H1 (cell line): Measurements from ENCODE around the gene LPP. TPM values are rescaled to one million over a fixed set of nuclear protein-coding genes. Genes with fewer than 3 reads are reported as not detected.

Experiments
- CTCF ChIA-PET: fragments of 300-600 bp; sonication (Branson Sonifier 250); formaldehyde crosslinking; loops from one replicate; lab custom pipeline; 2021; ENCODE audit not compliant: partially characterized antibody; lab: Charles Lee
- POLR2A ChIA-PET: fragments of 300-600 bp; sonication (Branson Sonifier 250); formaldehyde crosslinking; loops from one replicate; lab custom pipeline; 2021; ENCODE audit warnings: inconsistent platforms; ENCODE audit not compliant: partially characterized antibody; lab: Charles Lee
- DNase-seq, 2 experiments: peaks; one replicate each; pipeline versions ENCODE4 v3.0.0 to v3.0.0-alpha.2; 2010 to 2022; ENCODE audit warnings: low spot score in 2 of 2, low read depth in 1 of 2, mixed read lengths in 1 of 2
- FAIRE-seq: peaks from 2 replicates; lab custom pipeline; 2011; peaks lifted over from hg19 to GRCh38; lab: Jason Lieb, UNC
- H2AFZ ChIP-seq: 2 replicates; pipeline ENCODE4 v1.8.1; 2012; ENCODE audit warnings: low read length, inconsistent platforms
- H2AK5ac ChIP-seq: 2 replicates; pipeline ENCODE4 v1.6.1; 2013; ENCODE audit warnings: low read depth, low read length
- H2BK120ac ChIP-seq: replicated peaks from 2 replicates; pipeline ENCODE3; 2013; ENCODE audit warnings: low read depth, low read length, inconsistent platforms
- H2BK12ac ChIP-seq: 2 replicates; pipeline ENCODE4 v1.6.1; 2013; ENCODE audit warnings: low read depth, low read length
- H2BK15ac ChIP-seq: 2 replicates; pipeline ENCODE4 v1.6.1; 2013; ENCODE audit warnings: low read length
- H2BK20ac ChIP-seq: 2 replicates; pipeline ENCODE4 v1.6.1; 2013; ENCODE audit warnings: low read length
- H2BK5ac ChIP-seq: 2 replicates; pipeline ENCODE4 v1.6.1; 2013; ENCODE audit warnings: low read depth, low read length
- H3K14ac ChIP-seq: 2 replicates; pipeline ENCODE4 v1.6.1; 2013; ENCODE audit warnings: inconsistent platforms; ENCODE audit not compliant: insufficient read length
- H3K18ac ChIP-seq: 2 replicates; pipeline ENCODE4 v1.6.1; 2013; ENCODE audit warnings: low read length; ENCODE audit errors: extremely low read depth
- H3K23ac ChIP-seq: 2 replicates; pipeline ENCODE4 v1.6.1; 2013; ENCODE audit warnings: inconsistent platforms; ENCODE audit not compliant: insufficient read length
- H3K23me2 ChIP-seq: 2 replicates; pipeline ENCODE4 v1.6.1; 2013; ENCODE audit warnings: low read depth, low read length
- H3K27ac ChIP-seq: 2 replicates; pipeline ENCODE4 v1.6.1; 2011; ENCODE audit warnings: low read depth, low read length, inconsistent platforms
- H3K27me3 ChIP-seq, 4 experiments: replicated peaks in 1 of 4; 1 replicate in 1 of 4; 2 replicates in 3 of 4; pipeline versions ENCODE4 v1.6.1 to v1.8.1; 2011 to 2013; ENCODE audit warnings: low read length in 3 of 4, mild to moderate bottlenecking in 3 of 4, inconsistent platforms in 2 of 4, mixed read lengths in 2 of 4, moderate library complexity in 1 of 4; ENCODE audit not compliant: control insufficient read depth in 3 of 4, insufficient read depth in 3 of 4; ENCODE audit errors: extremely low read depth in 1 of 4
- H3K36me3 ChIP-seq, 4 experiments: 2 replicates each; pipeline versions ENCODE4 v1.6.1 to v1.8.1; 2011 to 2013; ENCODE audit warnings: mild to moderate bottlenecking in 4 of 4, low read length in 3 of 4, moderate library complexity in 2 of 4, control low read depth in 1 of 4, inconsistent platforms in 1 of 4; ENCODE audit not compliant: insufficient read depth in 4 of 4, control insufficient read depth in 2 of 4
- H3K4ac ChIP-seq: replicated peaks from 2 replicates; pipeline ENCODE3; 2013; ENCODE audit warnings: low read length, low read depth, mixed read lengths, inconsistent platforms; ENCODE audit not compliant: insufficient read length
- H3K4me1 ChIP-seq, 4 experiments: replicated peaks in 1 of 4; 1 replicate in 1 of 4; 2 replicates in 3 of 4; pipeline versions ENCODE4 v1.6.1 to v1.8.1; 2011 to 2013; ENCODE audit warnings: low read length in 3 of 4, inconsistent platforms in 2 of 4, mixed read lengths in 1 of 4; ENCODE audit not compliant: insufficient read depth in 4 of 4, control insufficient read depth in 3 of 4
- H3K4me2 ChIP-seq, 2 experiments: 2 replicates each; pipeline versions ENCODE4 v1.6.1 to v1.8.1; 2011 to 2013; ENCODE audit warnings: low read depth in 2 of 2, low read length in 2 of 2, control low read depth in 1 of 2, inconsistent platforms in 1 of 2, mild to moderate bottlenecking in 1 of 2; ENCODE audit not compliant: insufficient read depth in 1 of 2
- H3K4me3 ChIP-seq, 4 experiments: fragments of 200-600, 300-600 bp in 1 of 4; sonication (generic), shearing (Covaris generic), sonication (Bioruptor Twin) in 1 of 4; 2 replicates each; pipeline versions ENCODE4 v1.5.1 to v1.8.1; 2011 to 2016; ENCODE audit warnings: low read length in 4 of 4, low read depth in 3 of 4, control low read depth in 2 of 4, inconsistent platforms in 2 of 4, mild to moderate bottlenecking in 2 of 4, mixed read lengths in 1 of 4, moderate library complexity in 1 of 4; ENCODE audit not compliant: insufficient read depth in 2 of 4; ENCODE audit errors: extremely low read depth in 1 of 4
- H3K56ac ChIP-seq: replicated peaks from 2 replicates; pipeline ENCODE3; 2013; ENCODE audit warnings: low read depth, mild to moderate bottlenecking, mixed read lengths, low read length, inconsistent platforms; ENCODE audit not compliant: insufficient read length
- H3K79me1 ChIP-seq: 2 replicates; pipeline ENCODE4 v1.6.1; 2013; ENCODE audit warnings: low read depth, low read length, control low read depth
- H3K79me2 ChIP-seq, 2 experiments: 2 replicates each; pipeline versions ENCODE4 v1.6.1 to v1.8.1; 2012 to 2013; ENCODE audit warnings: low read length in 2 of 2, mild to moderate bottlenecking in 2 of 2, inconsistent platforms in 1 of 2; ENCODE audit not compliant: insufficient read depth in 2 of 2, control insufficient read depth in 1 of 2
- H3K9ac ChIP-seq, 4 experiments: replicated peaks in 1 of 4; 1 replicate in 1 of 4; 2 replicates in 3 of 4; pipeline versions ENCODE4 v1.6.1 to v1.8.1; 2011 to 2013; ENCODE audit warnings: low read depth in 3 of 4, low read length in 3 of 4, control low read depth in 2 of 4, mild to moderate bottlenecking in 2 of 4, moderate library complexity in 2 of 4, inconsistent platforms in 1 of 4; ENCODE audit errors: extremely low read depth in 1 of 4
- H3K9me3 ChIP-seq, 2 experiments: 2 replicates each; pipeline versions ENCODE4 v1.6.1 to v1.8.1; 2012 to 2013; ENCODE audit warnings: mild to moderate bottlenecking in 2 of 2, moderate library complexity in 2 of 2, control low read depth in 1 of 2, inconsistent platforms in 1 of 2, low read depth in 1 of 2, low read length in 1 of 2, mixed read lengths in 1 of 2; ENCODE audit not compliant: insufficient read depth in 2 of 2
- H4K20me1 ChIP-seq, 2 experiments: replicated peaks in 1 of 2; 2 replicates each; pipeline versions ENCODE3 to v1.8.1; 2011 to 2013; ENCODE audit warnings: inconsistent platforms in 2 of 2, low read length in 2 of 2, mild to moderate bottlenecking in 1 of 2; ENCODE audit not compliant: insufficient read depth in 2 of 2, control insufficient read depth in 1 of 2
- H4K5ac ChIP-seq: 2 replicates; pipeline ENCODE4 v1.6.1; 2013; ENCODE audit warnings: low read length, low read depth, mixed read lengths, inconsistent platforms; ENCODE audit not compliant: insufficient read length
- H4K8ac ChIP-seq: 2 replicates; pipeline ENCODE4 v1.8.0; 2013; ENCODE audit warnings: mild to moderate bottlenecking, moderate library complexity, low read length, inconsistent platforms; ENCODE audit not compliant: insufficient read depth; ENCODE audit errors: extremely low read depth
- H4K91ac ChIP-seq: replicated peaks from 2 replicates; pipeline ENCODE3; 2013; ENCODE audit warnings: low read length, mixed read lengths, inconsistent platforms; ENCODE audit not compliant: insufficient read length
- ASH2L ChIP-seq: fragments of 200-600, 300-600 bp; sonication (generic); IDR thresholded peaks from one replicate; pipeline ENCODE4 v1.7.1; 2017; ENCODE audit warnings: low read length
- E2F6 ChIP-seq: IDR thresholded peaks from 2 replicates; pipeline ENCODE4 v1.6.1; 2012; ENCODE audit warnings: inconsistent platforms
- EZH2 ChIP-seq: fragments of 200-600 bp; sonication (generic); IDR thresholded peaks from 2 replicates; pipeline ENCODE4 v1.7.1; 2012; ENCODE audit warnings: low read depth, mild to moderate bottlenecking, moderate library complexity, low read length, inconsistent platforms; ENCODE audit not compliant: severe bottlenecking
- GABPA ChIP-seq: IDR thresholded peaks from 2 replicates; pipeline ENCODE4 v1.6.1; 2011; ENCODE audit warnings: mild to moderate bottlenecking, low read length, moderate library complexity, borderline replicate concordance; ENCODE audit not compliant: insufficient read depth
- HDAC2 ChIP-seq, 2 experiments: fragments of 300-600 bp in 1 of 2; sonication (generic) in 1 of 2; IDR thresholded peaks; 2 replicates each; pipeline ENCODE4 v1.6.1; 2011 to 2012; ENCODE audit warnings: low read depth in 2 of 2, low read length in 2 of 2, mild to moderate bottlenecking in 2 of 2, moderate library complexity in 2 of 2, borderline replicate concordance in 1 of 2, inconsistent platforms in 1 of 2
- NRF1 ChIP-seq: IDR thresholded peaks from 2 replicates; pipeline ENCODE4 v1.6.1; 2011; ENCODE audit warnings: mild to moderate bottlenecking, low read depth, low read length, improper control_type of control experiment
- POLR2A ChIP-seq, 2 experiments: IDR thresholded peaks; 1 replicate in 1 of 2; 2 replicates in 1 of 2; pipeline ENCODE4 v1.6.1; 2011; ENCODE audit warnings: low read depth in 2 of 2, low read length in 2 of 2, mild to moderate bottlenecking in 2 of 2; ENCODE audit errors: control extremely low read depth in 1 of 2
- RBBP5 ChIP-seq: IDR thresholded peaks from 2 replicates; pipeline ENCODE4 v1.7.1; 2012; ENCODE audit warnings: low read depth, mild to moderate bottlenecking, inconsistent platforms, low read length, moderate library complexity, borderline replicate concordance
- RNF2 ChIP-seq: fragments of 200-900, 300-1000 bp; sonication (generic); IDR thresholded peaks from 2 replicates; pipeline ENCODE4 v1.7.1; 2016; ENCODE audit warnings: borderline replicate concordance, low read depth, mild to moderate bottlenecking, antibody characterized with exemption, low read length; ENCODE audit not compliant: poor library complexity, severe bottlenecking; ENCODE audit errors: missing control alignments
- ZNF274 ChIP-seq: IDR thresholded peaks from 2 replicates; pipeline ENCODE4 v1.7.0; 2012; ENCODE audit warnings: low read length, borderline replicate concordance; ENCODE audit errors: extremely low read depth
- WGBS, 2 experiments: shearing (Covaris generic) in 1 of 2; methylation state at CpG; one replicate each; pipeline versions ENCODE4 v1.1.6 to v1.1.7; 2013 to 2015; ENCODE audit warnings: low lambda C conversion rate in 2 of 2, mixed read lengths in 2 of 2, inconsistent platforms in 1 of 2, low coverage in 1 of 2, missing lambda C conversion rate in 1 of 2; ENCODE audit not compliant: insufficient replicate concordance in 2 of 2, insufficient coverage in 1 of 2, insufficient read length in 1 of 2; ENCODE audit errors: extremely low coverage in 1 of 2, missing lambda C conversion rate in 1 of 2; 5-methylcytosine and 5-hydroxymethylcytosine counted together
- polyA plus RNA-seq, 7 experiments: library from polyadenylated mRNA; depleted of rRNA in 3 of 7; stranded (reverse) in 5 of 7; unstranded in 2 of 7; fragments of >200 nt in 5 of 7; fragments of 200-250 nt in 2 of 7; gene quantifications; 1 replicate in 5 of 7; 2 replicates in 1 of 7; 4 replicates in 1 of 7; pipeline versions ENCODE4 v1.2.1 to v1.2.3, GENCODE V29; 2011 to 2013; ENCODE audit warnings: missing spikeins in 2 of 7, mixed read lengths in 2 of 7
- total RNA-seq: library from RNA; stranded (reverse); fragmentation: NEBNext Ultra II Directional; extraction: Animal tissue kit (Norgen Biotek cat#: 25700); gene quantifications from 2 replicates; pipeline ENCODE4 v1.2.1, GENCODE V29; 2021

The LPP gene
- total and polyA plus RNA-seq, 2 of the 8 experiments (the other 6 are each of a cell fraction or from before 2014, with no cell fraction given): 10.0 to 53.3 TPM

GRCh38 chr3:188390775-188391443 is 237.0 kb downstream of the LPP start:
- H3K4ac ChIP-seq: no peak overlapping the region
- no peak overlapping the region for H3K27ac ChIP-seq
- H3K79me1 ChIP-seq: no peaks in the 10 kb centered on the region
- no peaks in the 10 kb centered on the region for H3K27me3 ChIP-seq
- 79% methylated on average over 8 of the region's 8 CpGs; no CpG with 5 or more reads in 1 of the 2 experiments for WGBS, 2 experiments
- no peak overlapping the region for H2BK5ac ChIP-seq
- no peak overlapping the region for H4K5ac ChIP-seq
- FAIRE-seq (no peak), DNase-seq (no peak)
- no peak overlapping the region for H2BK120ac ChIP-seq
- H2BK20ac ChIP-seq: no peak overlapping the region
- no peak overlapping the region for H3K4me2 ChIP-seq
- H2AFZ ChIP-seq: no peak overlapping the region
- H3K4me1 ChIP-seq: peaks cover 0 to 2% (median 0%) of the 10 kb centered on the region in 4 experiments; a peak in 2 of 7 replicates
- H3K18ac ChIP-seq: no peak overlapping the region; the same call in 1 of the 2 replicates
- H3K79me2 ChIP-seq: no peaks in the 10 kb centered on the region
- H2BK15ac ChIP-seq: no peak overlapping the region
- no peak overlapping the region for H2BK12ac ChIP-seq
- H3K4me3 ChIP-seq: no peak overlapping the region
- ChIA-PET POLR2A (no interaction called here), CTCF (interaction anchor here (0.9 to 1.2 kb wide), 2 partner anchors 14 to 16 kb away, joined by 3 read pairs; no protein-coding TSS in a partner anchor)
- no peaks in the 10 kb centered on the region for H4K20me1 ChIP-seq
- H3K9me3 ChIP-seq: no peaks in the 10 kb centered on the region
- no peak overlapping the region for H4K8ac ChIP-seq
- H3K14ac ChIP-seq: no peak overlapping the region
- no peak overlapping the region for H2AK5ac ChIP-seq
- H3K23me2 ChIP-seq: no peaks in the 10 kb centered on the region
- no peak overlapping the region for H3K9ac ChIP-seq
- H3K56ac ChIP-seq: no peak overlapping the region
- H3K23ac ChIP-seq: no peak overlapping the region
- TF ChIP-seq RBBP5 (no peak), HDAC2 (IDR thresholded peaks at IDR 0.05; ENCODE audit: borderline replicate concordance in 1 of 2, low read depth in 2 of 2, low read length in 2 of 2) (no peak), NRF1 (no peak), POLR2A (IDR thresholded peaks at IDR 0.05; ENCODE audit: control extremely low read depth in 1 of 2, low read depth in 2 of 2, low read length in 2 of 2) (no peak), EZH2 (no peak), E2F6 (no peak), ZNF274 (no peak), ASH2L (no peak), RNF2 (no peak), GABPA (no peak)
- H3K36me3 ChIP-seq: no peaks in the 10 kb centered on the region
- no peak overlapping the region for H4K91ac ChIP-seq
